K562 (cell line): ENCODE data around the gene CCDC194. TPM values are rescaled to one million over a fixed set of nuclear protein-coding genes. Genes with fewer than 3 reads are reported as not detected.

Experiments used
- BMI1 ChIP-seq: fragments of 150-350 bp; IDR thresholded peaks from 2 replicates; pipeline ENCODE4 v1.6.1; 2014; ENCODE audit warnings: low read length
- CTCF ChIP-seq, 3 experiments: IDR thresholded peaks in 2 of 3; conservative IDR thresholded peaks in 1 of 3; 2 replicates each; pipeline ENCODE4 v1.5.1; 2011 to 2012; ENCODE audit warnings: low read length in 3 of 3, mild to moderate bottlenecking in 3 of 3, control low read depth in 2 of 3, improper control_type of control experiment in 1 of 3, inconsistent platforms in 1 of 3, low read depth in 1 of 3, mixed read lengths in 1 of 3, moderate library complexity in 1 of 3; ENCODE audit not compliant: insufficient read depth in 2 of 3
- FOXP4 ChIP-seq: sonication (generic); formaldehyde crosslinking; IDR thresholded peaks from 2 replicates; pipeline ENCODE4 v1.8.0; 2022; ENCODE audit warnings: mild to moderate bottlenecking, missing genetic modification reagents, borderline replicate concordance
- HDAC1 ChIP-seq, 2 experiments: fragments of 450-650 bp; IDR thresholded peaks; 2 replicates each; pipeline ENCODE4 v1.6.1; 2016 to 2017; ENCODE audit warnings: inconsistent platforms in 1 of 2, mild to moderate bottlenecking in 1 of 2, moderate library complexity in 1 of 2
- MED1 ChIP-seq: sonication (generic); formaldehyde crosslinking; IDR thresholded peaks from 2 replicates; pipeline ENCODE4 v1.8.1; 2023; ENCODE audit warnings: missing genetic modification reagents, borderline replicate concordance
- MXI1 ChIP-seq: IDR thresholded peaks from 2 replicates; pipeline ENCODE4 v1.6.1; 2011; ENCODE audit warnings: low read depth, mild to moderate bottlenecking, improper control_type of control experiment, low read length
- MYC ChIP-seq, 2 experiments: fragments of 250-450 bp in 1 of 2; sonication (Bioruptor Pico) in 1 of 2; IDR thresholded peaks; 2 replicates each; pipeline versions ENCODE4 v1.5.1 to v1.6.1; 2012 to 2021; ENCODE audit warnings: low read depth in 2 of 2, borderline replicate concordance in 1 of 2, improper control_type of control experiment in 1 of 2, low read length in 1 of 2, mild to moderate bottlenecking in 1 of 2, moderate library complexity in 1 of 2
- OTX1 ChIP-seq: fragments of 450-650 bp; formaldehyde crosslinking; IDR thresholded peaks from 2 replicates; pipeline ENCODE4 v1.4.0; 2022; ENCODE audit warnings: mild to moderate bottlenecking
- PHB ChIP-seq: fragments of 250-450 bp; sonication (Bioruptor Pico); IDR thresholded peaks from 2 replicates; pipeline ENCODE4 v1.5.0; 2021
- PHF8 ChIP-seq: fragments of 200-600 bp; sonication (generic); IDR thresholded peaks from 2 replicates; pipeline ENCODE4 v1.6.1; 2012; ENCODE audit warnings: mixed run types, mild to moderate bottlenecking, inconsistent platforms, low read length, moderate library complexity, borderline replicate concordance
- RBM22 ChIP-seq: fragments of 200-400 bp; formaldehyde crosslinking; IDR thresholded peaks from 2 replicates; pipeline ENCODE4 v1.6.1; 2018; ENCODE audit warnings: low read length, low read depth; ENCODE audit not compliant: poor library complexity, severe bottlenecking
- RFX7 ChIP-seq: fragments of 250-450 bp; sonication (Bioruptor Pico); IDR thresholded peaks from 2 replicates; pipeline ENCODE4 v1.5.1; 2021; ENCODE audit warnings: mild to moderate bottlenecking
- SMC3 ChIP-seq: conservative IDR thresholded peaks from 2 replicates; pipeline ENCODE4 v1.6.1; 2011; ENCODE audit warnings: low read depth, low read length, improper control_type of control experiment; ENCODE audit not compliant: insufficient read depth
- SUPT5H ChIP-seq: fragments of 450-650 bp; IDR thresholded peaks from 2 replicates; pipeline ENCODE4 v1.6.1; 2016
- TFAP4 ChIP-seq: sonication (generic); formaldehyde crosslinking; IDR thresholded peaks from 2 replicates; pipeline ENCODE4 v1.8.0; 2022; ENCODE audit warnings: missing genetic modification reagents, mild to moderate bottlenecking, moderate library complexity, borderline replicate concordance
- TOE1 ChIP-seq, 2 experiments: fragments of 450-650 bp in 1 of 2; sonication (generic) in 1 of 2; formaldehyde crosslinking in 1 of 2; IDR thresholded peaks; 2 replicates each; pipeline versions ENCODE4 v1.7.1 to v1.8.0; 2016 to 2022; ENCODE audit warnings: borderline replicate concordance in 2 of 2, mild to moderate bottlenecking in 2 of 2, antibody characterized with exemption in 1 of 2, inconsistent platforms in 1 of 2, low read depth in 1 of 2, missing genetic modification reagents in 1 of 2, moderate library complexity in 1 of 2
- ZC3H8 ChIP-seq: fragments of 450-650 bp; IDR thresholded peaks from 2 replicates; pipeline ENCODE4 v1.6.1; 2017
- ZFP91 ChIP-seq: sonication (generic); formaldehyde crosslinking; IDR thresholded peaks from 2 replicates; pipeline ENCODE4 v1.8.0; 2022; ENCODE audit warnings: mild to moderate bottlenecking, missing genetic modification reagents
- ZNF408 ChIP-seq: fragments of 250-450 bp; sonication (Bioruptor Pico); IDR thresholded peaks from 2 replicates; pipeline ENCODE4 v1.4.0; 2020; ENCODE audit warnings: low read depth, mild to moderate bottlenecking, moderate library complexity
- ZNF699 ChIP-seq: fragments of 250-450 bp; sonication (Bioruptor Pico); IDR thresholded peaks from 2 replicates; pipeline ENCODE4 v1.8.0; 2021; ENCODE audit warnings: mild to moderate bottlenecking, moderate library complexity; ENCODE audit not compliant: insufficient replicate concordance
- polyA plus RNA-seq, 8 experiments: library from polyadenylated mRNA; depleted of rRNA in 4 of 8; stranded (reverse) in 5 of 8; unstranded in 3 of 8; fragments of >200 nt; fragmentation: Nextera tagmentation in 2 of 8; fragmentation: Illumina TruSeq in 1 of 8; extraction: Ambion mirVana in 2 of 8; extraction: Trizol in 1 of 8; gene quantifications; 2 replicates each; pipeline versions ENCODE4 v1.2.1 to v1.2.3, GENCODE V29; 2011 to 2014; ENCODE audit warnings: inconsistent platforms in 1 of 8, missing spikeins in 1 of 8
- total RNA-seq, 7 experiments: library from RNA; depleted of rRNA in 6 of 7; stranded (reverse); fragments of >200 nt in 6 of 7; fragmentation: Illumina TruSeq in 2 of 7; extraction: Trizol in 2 of 7; gene quantifications; 2 replicates each; pipeline versions ENCODE4 v1.2.1 to v1.2.3, GENCODE V29; 2011 to 2021; ENCODE audit warnings: low replicate concordance in 1 of 7

Gene CCDC194
- total and polyA plus RNA-seq, 9 of the 15 experiments (the other 6 are each of a cell fraction or from before 2014, with no cell fraction given), result 0.13 to 1.3 (median 0.39) TPM; not detected in 3

GRCh38 chr19:17391371-17392151, 2.4 kb downstream of the CCDC194 start (continued):
- peak in 1 of 2 experiments; percentile 11; a peak in 1 of 4 replicates for TF ChIP-seq HDAC1 (IDR thresholded peaks at IDR 0.05)
- no peak for TF ChIP-seq ZNF699 (CRISPR knock-in tag)
- TF ChIP-seq RBM22, result peak; percentile 3
- TF ChIP-seq SMC3, result no peak
- TF ChIP-seq CTCF (IDR thresholded peaks at IDR 0.05 in 2 of 3, conservative IDR thresholded peaks at IDR 0.05 in 1 of 3; ENCODE audit: insufficient read depth in 2 of 3, low read depth in 1 of 3, low read length in 3 of 3), result no peak; a peak in 1 of 6 replicates
- no peak for TF ChIP-seq ZNF408 (CRISPR knock-in tag)
- no peak for TF ChIP-seq MXI1
- no peak for TF ChIP-seq TOE1 (IDR thresholded peaks at IDR 0.05; ENCODE audit: borderline replicate concordance)
- TF ChIP-seq TOE1 (CRISPR knock-in tag; IDR thresholded peaks at IDR 0.05; ENCODE audit: borderline replicate concordance, low read depth), result 0 out of 2 replicates have a peak, but pooled peaks have one; percentile 46
- no peak for TF ChIP-seq MED1
- TF ChIP-seq OTX1, result 0 out of 2 replicates have a peak, but pooled peaks have one; percentile 9
- TF ChIP-seq PHB, result no peak
- peak; percentile 48; the same call in 1 of the 2 replicates for TF ChIP-seq ZFP91 (CRISPR knock-in tag)
- peak; percentile 27; the same call in 1 of the 2 replicates for TF ChIP-seq PHF8
- no peak for TF ChIP-seq ZC3H8
- TF ChIP-seq MYC (IDR thresholded peaks at IDR 0.05; ENCODE audit: low read depth, low read length), result peak; percentile 6; the same call in 1 of the 2 replicates
- TF ChIP-seq MYC (CRISPR knock-in tag; IDR thresholded peaks at IDR 0.05; ENCODE audit: borderline replicate concordance, low read depth), result no peak
- no peak for TF ChIP-seq TFAP4 (CRISPR knock-in tag)
- 0 out of 2 replicates have a peak, but pooled peaks have one; percentile 26 for TF ChIP-seq RFX7 (CRISPR knock-in tag)
- TF ChIP-seq SUPT5H, result 0 out of 2 replicates have a peak, but pooled peaks have one; percentile 28
- TF ChIP-seq BMI1, result no peak
- no peak for TF ChIP-seq FOXP4 (CRISPR knock-in tag)
